IMR-90 (cell line): ENCODE measurements around the gene ALS2CL. TPM values are rescaled to one million over a fixed set of nuclear protein-coding genes. Genes with fewer than 3 reads are reported as not detected.

Source experiments
- ATAC-seq: fragments of 200-7000 bp; cut with Tn5 transposase; 2 replicates; pipeline ENCODE4 v1.9.1; 2020; ENCODE audit warnings: low read depth, mild to moderate bottlenecking, moderate library complexity
- BruUV-seq: library from RNA; stranded (reverse); fragments of 400-500 nt; replicated peaks from 2 replicates; lab custom pipeline; 2021; lab: Mats Ljungman, UMichigan
- CTCF ChIA-PET: fragments of 300-600 bp; formaldehyde crosslinking; extraction: SDS; loops from one replicate; lab custom pipeline; 2021; ENCODE audit warnings: antibody characterized with exemption; lab: Yijun Ruan, JAX
- POLR2A ChIA-PET: fragments of 300-600 bp; sonication (Branson Sonifier 250); formaldehyde crosslinking; loops from one replicate; lab custom pipeline; 2022; ENCODE audit warnings: antibody characterized with exemption; ENCODE audit not compliant: unreplicated experiment; lab: Charles Lee
- DNase-seq: peaks from one replicate; pipeline ENCODE4 v3.0.0; 2013
- H2AFZ ChIP-seq: replicated peaks from 2 replicates; pipeline ENCODE3; 2013; ENCODE audit warnings: low read length, mild to moderate bottlenecking; ENCODE audit not compliant: poor library complexity
- H2AK5ac ChIP-seq: 2 replicates; pipeline ENCODE4 v1.6.1; 2013; ENCODE audit warnings: low read depth, low read length, inconsistent platforms
- H2AK9ac ChIP-seq: replicated peaks from 2 replicates; pipeline ENCODE3; 2013; ENCODE audit warnings: mild to moderate bottlenecking, low read depth, low read length, moderate library complexity; ENCODE audit not compliant: poor library complexity
- H2BK120ac ChIP-seq: 2 replicates; pipeline ENCODE4 v1.6.1; 2013; ENCODE audit warnings: low read depth, low read length, inconsistent platforms
- H2BK15ac ChIP-seq: 3 replicates; pipeline ENCODE4 v1.6.1; 2013; ENCODE audit warnings: low read depth, low read length, inconsistent platforms
- H2BK20ac ChIP-seq: 2 replicates; pipeline ENCODE4 v1.6.1; 2013; ENCODE audit warnings: low read depth, mild to moderate bottlenecking, inconsistent platforms, low read length, moderate library complexity
- H2BK5ac ChIP-seq: 2 replicates; pipeline ENCODE4 v1.6.1; 2013; ENCODE audit warnings: mild to moderate bottlenecking, low read depth, low read length, inconsistent platforms; ENCODE audit not compliant: poor library complexity, severe bottlenecking
- H3K14ac ChIP-seq: replicated peaks from 2 replicates; pipeline ENCODE4 v1.6.1; 2013; ENCODE audit warnings: low read depth, low read length, inconsistent platforms
- H3K18ac ChIP-seq: 2 replicates; pipeline ENCODE4 v1.6.1; 2013; ENCODE audit warnings: low read depth, low read length, control low read depth
- H3K23ac ChIP-seq: 2 replicates; pipeline ENCODE4 v1.6.1; 2013; ENCODE audit warnings: low read depth, low read length, inconsistent platforms
- H3K27ac ChIP-seq: 2 replicates; pipeline ENCODE4 v1.5.1; 2013; ENCODE audit warnings: mild to moderate bottlenecking, control low read depth, low read length; ENCODE audit not compliant: insufficient read depth
- H3K27me3 ChIP-seq: 2 replicates; pipeline ENCODE4 v1.6.1; 2013; ENCODE audit warnings: low read length; ENCODE audit not compliant: control insufficient read depth, insufficient read depth
- H3K36me3 ChIP-seq: 2 replicates; pipeline ENCODE4 v1.6.1; 2013; ENCODE audit warnings: low read length, mixed read lengths; ENCODE audit not compliant: control insufficient read depth, insufficient read depth
- H3K4ac ChIP-seq: 2 replicates; pipeline ENCODE4 v1.6.1; 2013; ENCODE audit warnings: low read depth, low read length, inconsistent platforms
- H3K4me1 ChIP-seq: 2 replicates; pipeline ENCODE4 v1.6.1; 2013; ENCODE audit warnings: low read length, mixed read lengths; ENCODE audit not compliant: control insufficient read depth, insufficient read depth
- H3K4me2 ChIP-seq: 2 replicates; pipeline ENCODE4 v1.6.1; 2013; ENCODE audit warnings: low read depth, mild to moderate bottlenecking, control low read depth, low read length, moderate library complexity
- H3K4me3 ChIP-seq: 2 replicates; pipeline ENCODE4 v1.5.1; 2013; ENCODE audit warnings: low read depth, mild to moderate bottlenecking, control low read depth, low read length, moderate library complexity; ENCODE audit not compliant: insufficient read depth
- H3K56ac ChIP-seq: 2 replicates; pipeline ENCODE4 v1.6.1; 2013; ENCODE audit warnings: low read length, inconsistent platforms; ENCODE audit not compliant: insufficient read depth; ENCODE audit errors: extremely low read depth
- H3K79me1 ChIP-seq, 2 experiments: 2 replicates each; pipeline ENCODE4 v1.6.1; 2013; ENCODE audit warnings: low read length in 2 of 2, inconsistent platforms in 1 of 2, low read depth in 1 of 2
- H3K9ac ChIP-seq: 2 replicates; pipeline ENCODE4 v1.6.1; 2013; ENCODE audit warnings: low read depth, low read length, control low read depth
- H3K9me1 ChIP-seq: 2 replicates; pipeline ENCODE4 v1.6.1; 2013; ENCODE audit warnings: low read length, inconsistent platforms; ENCODE audit not compliant: insufficient read depth
- H3K9me3 ChIP-seq: 2 replicates; pipeline ENCODE4 v1.6.1; 2013; ENCODE audit warnings: low read length; ENCODE audit not compliant: control insufficient read depth, insufficient read depth
- H4K20me1 ChIP-seq: 2 replicates; pipeline ENCODE4 v1.6.1; 2013; ENCODE audit warnings: low read length, inconsistent platforms; ENCODE audit not compliant: insufficient read depth
- H4K5ac ChIP-seq: 2 replicates; pipeline ENCODE4 v1.6.1; 2013; ENCODE audit warnings: mild to moderate bottlenecking, low read depth, low read length, control low read depth
- H4K8ac ChIP-seq, 2 experiments: 2 replicates each; pipeline ENCODE4 v1.6.1; 2013; ENCODE audit warnings: low read depth in 2 of 2, low read length in 2 of 2, control low read depth in 1 of 2, inconsistent platforms in 1 of 2
- H4K91ac ChIP-seq: 2 replicates; pipeline ENCODE4 v1.6.1; 2013; ENCODE audit warnings: low read depth, low read length, inconsistent platforms; ENCODE audit not compliant: insufficient read depth
- BHLHE40 ChIP-seq: fragments of 150-350 bp; IDR thresholded peaks from 2 replicates; pipeline ENCODE4 v1.6.1; 2016; ENCODE audit warnings: mild to moderate bottlenecking, low read depth, low read length
- CEBPB ChIP-seq: IDR thresholded peaks from 2 replicates; pipeline ENCODE4 v1.6.1; 2012; ENCODE audit warnings: low read depth, low read length, improper control_type of control experiment
- CHD1 ChIP-seq: IDR thresholded peaks from 2 replicates; pipeline ENCODE4 v1.6.1; 2012; ENCODE audit warnings: low read depth, low read length, improper control_type of control experiment
- FOS ChIP-seq: fragments of 150-350 bp; IDR thresholded peaks from 2 replicates; pipeline ENCODE4 v1.6.1; 2016; ENCODE audit warnings: low read depth, low read length
- MAZ ChIP-seq: IDR thresholded peaks from 2 replicates; pipeline ENCODE4 v1.6.1; 2012; ENCODE audit warnings: low read depth, mild to moderate bottlenecking, low read length, improper control_type of control experiment, moderate library complexity, borderline replicate concordance
- MXI1 ChIP-seq: IDR thresholded peaks from 2 replicates; pipeline ENCODE4 v1.6.1; 2012; ENCODE audit warnings: low read depth, mild to moderate bottlenecking, low read length, moderate library complexity, borderline replicate concordance
- NFE2L2 ChIP-seq: fragments of 150-350 bp; IDR thresholded peaks from 2 replicates; pipeline ENCODE4 v1.6.1; 2016; ENCODE audit warnings: low read depth, mild to moderate bottlenecking, low read length
- POLR2A ChIP-seq: IDR thresholded peaks from 2 replicates; pipeline ENCODE4 v1.6.1; 2012; ENCODE audit warnings: mild to moderate bottlenecking, low read depth, low read length
- RAD21 ChIP-seq: IDR thresholded peaks from 2 replicates; pipeline ENCODE4 v1.6.1; 2012; ENCODE audit warnings: low read length, improper control_type of control experiment
- RCOR1 ChIP-seq: IDR thresholded peaks from 2 replicates; pipeline ENCODE4 v1.6.1; 2012; ENCODE audit warnings: mild to moderate bottlenecking, low read length, improper control_type of control experiment; ENCODE audit not compliant: insufficient replicate concordance
- RFX5 ChIP-seq: IDR thresholded peaks from 2 replicates; pipeline ENCODE4 v1.8.0; 2012; ENCODE audit warnings: low read depth, mild to moderate bottlenecking, low read length, moderate library complexity
- SMC3 ChIP-seq: fragments of 150-350 bp; IDR thresholded peaks from 2 replicates; pipeline ENCODE4 v1.6.1; 2016; ENCODE audit warnings: low read depth, mild to moderate bottlenecking, antibody characterized with exemption, low read length, moderate library complexity
- WGBS, 2 experiments: methylation state at CpG; one replicate each; pipeline versions ENCODE4 v1.1.5 to v1.1.7; 2013; ENCODE audit warnings: missing lambda C conversion rate in 2 of 2; ENCODE audit not compliant: insufficient read length in 1 of 2; ENCODE audit errors: extremely low coverage in 2 of 2; 5-methylcytosine and 5-hydroxymethylcytosine counted together
- dilution Hi-C: fragments of 300-500 bp; cut with HindIII; formaldehyde crosslinking; loops from one replicate; pipeline ENCODE4 v1.14.3; 2018; ENCODE audit warnings: low sequenced_read_pairs; ENCODE audit not compliant: unreplicated experiment
- in situ Hi-C: fragments of 300-500 bp; cut with MboI; formaldehyde crosslinking; loops from 3 replicates; pipeline ENCODE4 v1.14.3; 2019; ENCODE audit warnings: low sequenced_read_pairs, inconsistent platforms, mixed read lengths
- intact Hi-C: fragments of 100-400 bp; cut with micrococcal nuclease; formaldehyde crosslinking; loops from 2 replicates; pipeline ENCODE4 v1.10.0; 2022
- polyA plus RNA-seq, 3 experiments: library from polyadenylated mRNA; depleted of rRNA; stranded (reverse); fragments of >200 nt; gene quantifications; 2 replicates each; pipeline ENCODE4 v1.2.3, GENCODE V29; 2012; ENCODE audit warnings: low replicate concordance in 1 of 3
- total RNA-seq: library from RNA; depleted of rRNA; stranded (reverse); fragments of >200 nt; gene quantifications from 2 replicates; pipeline ENCODE4 v1.2.3, GENCODE V29; 2012
- TF ChIP-seq, protein P1 (sequence below): fragments of 150-350 bp; IDR thresholded peaks from 2 replicates; pipeline ENCODE4 v1.6.1; 2016; ENCODE audit warnings: low read depth, mild to moderate bottlenecking, low read length, moderate library complexity, borderline replicate concordance

Gene ALS2CL
- total and polyA plus RNA-seq, 2 of the 4 experiments (the other 2 are of a cell fraction) = 2.2 to 4.8 TPM

DNA sequence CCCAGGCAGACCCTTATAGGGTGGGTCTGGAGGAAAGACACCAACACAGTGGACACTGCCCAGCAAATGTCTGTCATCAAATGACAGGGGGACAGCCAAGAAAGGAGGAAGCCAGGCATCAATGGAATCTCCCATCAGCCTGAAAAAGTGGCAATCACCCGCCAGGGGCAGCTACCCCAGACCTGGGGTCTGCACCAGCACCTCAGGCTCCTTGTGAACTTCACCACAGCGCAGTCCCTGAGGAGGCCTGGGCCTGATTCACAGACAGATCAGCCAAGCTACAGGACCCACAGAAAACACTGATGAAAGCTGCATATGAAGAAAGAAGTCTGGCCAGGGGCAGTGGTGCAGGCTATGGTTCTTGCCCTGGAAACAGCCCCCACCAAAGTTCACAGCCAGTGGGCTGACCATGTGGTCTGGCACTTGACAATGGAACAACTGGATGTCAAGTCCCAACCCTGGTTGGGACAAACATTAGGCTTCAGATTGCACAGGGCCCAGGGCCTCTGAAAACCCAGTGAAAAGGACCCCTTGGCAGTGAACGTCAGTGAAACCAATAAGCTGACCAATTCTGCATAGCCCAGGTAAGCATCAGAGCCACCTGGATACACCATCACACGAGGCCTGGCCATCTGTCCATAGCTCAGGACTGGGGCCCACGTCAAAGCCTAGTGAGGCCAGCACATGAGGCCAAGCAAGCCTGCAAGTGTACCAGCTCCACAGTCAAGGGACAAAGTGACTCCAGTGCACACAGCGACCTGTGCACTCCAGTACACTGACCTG lies 29.1 kb downstream of the ALS2CL start:
- H3K27me3 ChIP-seq = peaks cover 3% of the 10 kb centered on the region; the same call in 1 of the 2 replicates
- intact Hi-C loops (no loop called here), dilution Hi-C loops (no loop called here), in situ Hi-C loops (no loop called here)
- H3K9ac ChIP-seq = no peak overlapping the region
- H3K23ac ChIP-seq = no peak overlapping the region
- H3K79me1 ChIP-seq = no peaks in the 10 kb centered on the region
- no peak overlapping the region for H4K8ac ChIP-seq
- no peak overlapping the region; the same call in 1 of the 2 replicates for H3K18ac ChIP-seq
- peak overlapping the region; percentile 44; the same call in 1 of the 2 replicates for H2AK5ac ChIP-seq
- peak overlapping the region; percentile 35; the same call in 1 of the 2 replicates for H3K4ac ChIP-seq
- BruUV-seq = no TSS peak
- peak overlapping the region; percentile 15 for H2AK9ac ChIP-seq
- H2BK5ac ChIP-seq = no peak overlapping the region
- no peak overlapping the region for H3K27ac ChIP-seq
- TF ChIP-seq FOS (no peak), POLR2A (no peak), MAZ (no peak), NFE2L2 (no peak), BHLHE40 (no peak), RFX5 (no peak), MXI1 (no peak), RAD21 (no peak), CHD1 (no peak), CEBPB (no peak), RCOR1 (no peak), SMC3 (no peak)
- TF ChIP-seq, protein P1, sequence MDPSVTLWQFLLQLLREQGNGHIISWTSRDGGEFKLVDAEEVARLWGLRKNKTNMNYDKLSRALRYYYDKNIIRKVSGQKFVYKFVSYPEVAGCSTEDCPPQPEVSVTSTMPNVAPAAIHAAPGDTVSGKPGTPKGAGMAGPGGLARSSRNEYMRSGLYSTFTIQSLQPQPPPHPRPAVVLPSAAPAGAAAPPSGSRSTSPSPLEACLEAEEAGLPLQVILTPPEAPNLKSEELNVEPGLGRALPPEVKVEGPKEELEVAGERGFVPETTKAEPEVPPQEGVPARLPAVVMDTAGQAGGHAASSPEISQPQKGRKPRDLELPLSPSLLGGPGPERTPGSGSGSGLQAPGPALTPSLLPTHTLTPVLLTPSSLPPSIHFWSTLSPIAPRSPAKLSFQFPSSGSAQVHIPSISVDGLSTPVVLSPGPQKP = no peak
- peaks cover 25% of the 10 kb centered on the region for H3K4me1 ChIP-seq
- POLR2A ChIA-PET = no interaction called here
- peak overlapping the region; percentile 11; the same call in 1 of the 2 replicates for H4K5ac ChIP-seq
- H3K14ac ChIP-seq = no peak overlapping the region
- H4K91ac ChIP-seq = no peak overlapping the region
- no peaks in the 10 kb centered on the region for H3K9me3 ChIP-seq
- no peak for ATAC-seq
- no peak overlapping the region for H2BK120ac ChIP-seq
- 0 out of 2 replicates have a peak overlapping the region, but pooled peaks have one; percentile 71 for H2BK20ac ChIP-seq
- no peak overlapping the region for H3K56ac ChIP-seq
- H3K36me3 ChIP-seq = no peaks in the 10 kb centered on the region
- CTCF ChIA-PET = interaction anchor here (0.6 to 2.4 kb wide), 3 partner anchors 122 to 245 kb away, joined by 3 to 14 read pairs (median 3); no protein-coding TSS in a partner anchor
- no peak overlapping the region for H2BK15ac ChIP-seq
- no peaks in the 10 kb centered on the region for H4K20me1 ChIP-seq
- no peak for DNase-seq
- peak overlapping the region; percentile 43 for H2AFZ ChIP-seq
- no peak overlapping the region for H3K4me2 ChIP-seq
- 88% methylated on average over 5 of the region's 6 CpGs; no CpG with 5 or more reads in 1 of the 2 experiments for WGBS, 2 experiments
- H3K4me3 ChIP-seq = no peak overlapping the region
- H3K9me1 ChIP-seq = no peaks in the 10 kb centered on the region; the same call in 1 of the 2 replicates
